OCI-LY1 (cell line): ENCODE measurements around the gene SLC35B2.
A peak's percentile ranks its signal among the peaks of the same experiment; 100 is the strongest.

Source experiments
- H2AFZ ChIP-seq: fragments of 200-600 bp; sonication (generic), shearing (Covaris generic); 2 replicates; pipeline ENCODE4 v1.6.0; 2014; ENCODE audit warnings: antibody characterized with exemption, mild to moderate bottlenecking, low read length
- H3F3A ChIP-seq: fragments of 200-600 bp; sonication (generic), shearing (Covaris generic); 2 replicates; pipeline ENCODE4 v1.6.0; 2014; ENCODE audit warnings: mild to moderate bottlenecking, antibody characterized with exemption, low read length, moderate library complexity; ENCODE audit not compliant: insufficient read depth
- H3K27ac ChIP-seq: fragments of 200-600 bp; sonication (generic); 2 replicates; pipeline ENCODE4 v1.5.1; 2014; ENCODE audit warnings: low read length, mixed run types, mild to moderate bottlenecking, low read depth; ENCODE audit not compliant: poor library complexity, severe bottlenecking
- H3K27me3 ChIP-seq: fragments of 200-600 bp; sonication (generic); 2 replicates; pipeline ENCODE4 v1.6.0; 2014; ENCODE audit warnings: antibody characterized with exemption, mild to moderate bottlenecking, low read length, moderate library complexity; ENCODE audit not compliant: insufficient read depth
- H3K36me3 ChIP-seq: fragments of 200-600 bp; sonication (generic); 2 replicates; pipeline ENCODE4 v1.6.1; 2014; ENCODE audit warnings: mild to moderate bottlenecking, antibody characterized with exemption, low read length, moderate library complexity, mixed read lengths; ENCODE audit not compliant: insufficient read depth
- H3K4me1 ChIP-seq: fragments of 200-600 bp; sonication (generic); 2 replicates; pipeline ENCODE4 v1.5.1; 2014; ENCODE audit warnings: mild to moderate bottlenecking, low read length, moderate library complexity; ENCODE audit not compliant: insufficient read depth, severe bottlenecking
- H3K4me2 ChIP-seq: fragments of 200-600 bp; sonication (generic), shearing (Covaris generic); 2 replicates; pipeline ENCODE4 v1.6.1; 2014; ENCODE audit warnings: low read length
- H3K4me3 ChIP-seq: fragments of 200-600 bp; sonication (generic); 2 replicates; pipeline ENCODE4 v1.5.1; 2014; ENCODE audit warnings: low read length, low read depth, mild to moderate bottlenecking, mixed read lengths; ENCODE audit not compliant: poor library complexity, severe bottlenecking
- H3K79me2 ChIP-seq: fragments of 200-600 bp; shearing (Covaris generic); 2 replicates; pipeline ENCODE4 v1.6.1; 2016; ENCODE audit warnings: mixed run types, low read length, mixed read lengths; ENCODE audit not compliant: insufficient read depth
- H3K9ac ChIP-seq: fragments of 200-600 bp; sonication (generic), shearing (Covaris generic); 2 replicates; pipeline ENCODE4 v1.6.1; 2014; ENCODE audit warnings: mild to moderate bottlenecking, low read length, mixed read lengths
- H3K9me2 ChIP-seq: fragments of 200-600 bp; sonication (generic), shearing (Covaris generic); 2 replicates; pipeline ENCODE4 v1.6.1; 2014; ENCODE audit warnings: low read depth, mild to moderate bottlenecking, low read length, mixed read lengths
- H3K9me3 ChIP-seq: fragments of 200-600 bp; shearing (Covaris generic); 2 replicates; pipeline ENCODE4 v1.6.1; 2014; ENCODE audit warnings: low read length, mixed read lengths
- H4K20me1 ChIP-seq: fragments of 200-600 bp; sonication (generic), shearing (Covaris generic); 2 replicates; pipeline ENCODE4 v1.6.0; 2016; ENCODE audit warnings: mild to moderate bottlenecking, low read length; ENCODE audit not compliant: insufficient read depth
- EZH2 ChIP-seq: fragments of 200-600 bp; sonication (generic), shearing (Covaris generic); IDR thresholded peaks from 2 replicates; pipeline ENCODE4 v1.8.0; 2017; ENCODE audit warnings: borderline replicate concordance, mixed run types, mild to moderate bottlenecking, antibody characterized with exemption, low read length, moderate library complexity, mixed read lengths
- TF ChIP-seq, protein P1 (sequence below): fragments of 200-600 bp; sonication (generic), shearing (Covaris generic); IDR thresholded peaks from 2 replicates; pipeline ENCODE4 v1.5.1; 2017; ENCODE audit warnings: mild to moderate bottlenecking, antibody characterized with exemption, low read length, moderate library complexity, mixed read lengths

Gene SLC35B2

GRCh38 chr6:44304282-44305199, 47.2 kb upstream of the SLC35B2 start:
- no peak overlapping the region for H3K9ac ChIP-seq
- H3K4me2 ChIP-seq = no peak overlapping the region
- no peaks in the 10 kb centered on the region for H3K9me2 ChIP-seq
- H3K4me1 ChIP-seq = no peaks in the 10 kb centered on the region
- no peak overlapping the region for H2AFZ ChIP-seq
- peaks cover 80% of the 10 kb centered on the region for H3K36me3 ChIP-seq
- no peaks in the 10 kb centered on the region for H3K27me3 ChIP-seq
- H3K79me2 ChIP-seq = no peaks in the 10 kb centered on the region
- H3K9me3 ChIP-seq = no peaks in the 10 kb centered on the region
- no peak overlapping the region for H3K4me3 ChIP-seq
- H3F3A ChIP-seq = no peaks in the 10 kb centered on the region
- no peak overlapping the region for H3K27ac ChIP-seq
- no peaks in the 10 kb centered on the region for H4K20me1 ChIP-seq
- TF ChIP-seq EZH2 = no peak
- TF ChIP-seq, protein P1, sequence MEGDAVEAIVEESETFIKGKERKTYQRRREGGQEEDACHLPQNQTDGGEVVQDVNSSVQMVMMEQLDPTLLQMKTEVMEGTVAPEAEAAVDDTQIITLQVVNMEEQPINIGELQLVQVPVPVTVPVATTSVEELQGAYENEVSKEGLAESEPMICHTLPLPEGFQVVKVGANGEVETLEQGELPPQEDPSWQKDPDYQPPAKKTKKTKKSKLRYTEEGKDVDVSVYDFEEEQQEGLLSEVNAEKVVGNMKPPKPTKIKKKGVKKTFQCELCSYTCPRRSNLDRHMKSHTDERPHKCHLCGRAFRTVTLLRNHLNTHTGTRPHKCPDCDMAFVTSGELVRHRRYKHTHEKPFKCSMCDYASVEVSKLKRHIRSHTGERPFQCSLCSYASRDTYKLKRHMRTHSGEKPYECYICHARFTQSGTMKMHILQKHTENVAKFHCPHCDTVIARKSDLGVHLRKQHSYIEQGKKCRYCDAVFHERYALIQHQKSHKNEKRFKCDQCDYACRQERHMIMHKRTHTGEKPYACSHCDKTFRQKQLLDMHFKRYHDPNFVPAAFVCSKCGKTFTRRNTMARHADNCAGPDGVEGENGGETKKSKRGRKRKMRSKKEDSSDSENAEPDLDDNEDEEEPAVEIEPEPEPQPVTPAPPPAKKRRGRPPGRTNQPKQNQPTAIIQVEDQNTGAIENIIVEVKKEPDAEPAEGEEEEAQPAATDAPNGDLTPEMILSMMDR = peak; percentile 76

DNA sequence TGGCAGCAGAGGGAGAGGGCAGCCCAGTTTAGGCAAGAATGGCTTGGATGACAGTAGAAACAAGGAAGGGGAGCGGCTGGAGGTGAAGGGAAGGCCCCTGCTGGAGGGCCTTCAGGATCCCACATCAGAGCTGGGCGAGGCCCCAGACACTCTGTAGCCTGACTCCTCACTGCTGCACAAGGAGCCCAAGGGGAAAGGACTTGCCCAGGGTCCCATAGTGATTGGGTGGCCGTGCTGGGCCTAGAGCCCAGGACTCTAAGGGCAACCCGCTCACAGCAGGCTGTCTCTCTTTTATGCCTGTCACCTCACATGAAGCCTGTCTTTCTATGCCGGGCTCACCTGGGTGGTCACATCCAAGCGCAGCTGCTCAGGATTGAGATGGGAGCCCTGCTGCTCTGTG, 46.5 kb upstream of the SLC35B2 start:
- Histone ChIP-seq H3K4me1 (no peaks in the 10 kb centered on the region), H4K20me1 (no peaks in the 10 kb centered on the region), H3K9me3 (no peaks in the 10 kb centered on the region), H3K4me2 (no peak overlapping the region), H3K79me2 (no peaks in the 10 kb centered on the region), H3K9me2 (no peaks in the 10 kb centered on the region), H2AFZ (no peak overlapping the region), H3K36me3 (peaks cover 73% of the 10 kb centered on the region), H3K27me3 (no peaks in the 10 kb centered on the region), H3K27ac (no peak overlapping the region), H3K4me3 (no peak overlapping the region), H3K9ac (no peak overlapping the region), H3F3A (no peaks in the 10 kb centered on the region)
- TF ChIP-seq, protein P1 = no peak
- no peak for TF ChIP-seq EZH2

DNA sequence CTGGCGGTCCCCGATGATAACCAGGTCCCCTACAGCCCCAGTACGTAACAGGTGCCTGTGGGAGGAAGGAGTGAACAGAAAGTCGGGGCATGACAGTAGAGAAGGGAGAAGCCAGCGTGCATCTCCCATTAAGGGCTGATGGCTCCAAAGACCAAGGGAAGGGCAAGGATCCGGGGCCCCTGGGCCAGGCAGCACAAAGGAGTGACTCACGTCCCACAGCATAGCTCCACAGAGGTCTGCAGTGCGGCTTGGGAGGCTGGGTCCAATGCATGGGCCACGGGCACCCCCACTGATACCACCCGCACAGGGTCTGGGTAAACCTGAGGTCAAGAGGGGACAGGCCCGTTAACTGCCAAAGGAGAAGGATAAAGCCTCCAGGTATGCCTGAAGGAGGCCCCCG, 45.5 kb upstream of the SLC35B2 start:
- no peaks in the 10 kb centered on the region for H3K9me2 ChIP-seq
- no peaks in the 10 kb centered on the region for H3K9me3 ChIP-seq
- H3K36me3 ChIP-seq = peaks cover 71% of the 10 kb centered on the region
- no peaks in the 10 kb centered on the region for H4K20me1 ChIP-seq
- H2AFZ ChIP-seq = no peak overlapping the region
- no peaks in the 10 kb centered on the region for H3K79me2 ChIP-seq
- no peaks in the 10 kb centered on the region for H3K4me1 ChIP-seq
- H3K27me3 ChIP-seq = no peaks in the 10 kb centered on the region
- H3F3A ChIP-seq = no peaks in the 10 kb centered on the region
- no peak overlapping the region for H3K4me3 ChIP-seq
- H3K9ac ChIP-seq = no peak overlapping the region
- no peak overlapping the region for H3K27ac ChIP-seq
- TF ChIP-seq, protein P1 = no peak
- H3K4me2 ChIP-seq = no peak overlapping the region
